Endothelial cell of umbilical vein (primary cell): ENCODE results near the gene PPM1E. TPM values are rescaled to one million over a fixed set of nuclear protein-coding genes. Genes with fewer than 3 reads are reported as not detected.

Experiments
- BruUV-seq: library from RNA; stranded (reverse); fragments of 400-500 nt; replicated peaks from 2 replicates; lab custom pipeline; 2021; lab: Mats Ljungman, UMichigan
- CTCF ChIA-PET: fragments of 300-600, 350-600 bp; sonication (Branson Sonifier 250); formaldehyde crosslinking; loops from one replicate; lab custom pipeline; 2021; ENCODE audit warnings: antibody characterized with exemption, inconsistent platforms; lab: Charles Lee
- POLR2A ChIA-PET: fragments of 300-600, 350-600 bp; sonication (Branson Sonifier 250); formaldehyde crosslinking; loops from one replicate; lab custom pipeline; 2021; ENCODE audit warnings: antibody characterized with exemption, inconsistent platforms; lab: Charles Lee
- DNase-seq: peaks from one replicate; pipeline ENCODE4 v3.0.0-alpha.2; 2011; ENCODE audit warnings: low read depth, low spot score
- FAIRE-seq: peaks from 2 replicates; lab custom pipeline; 2011; peaks lifted over from hg19 to GRCh38; lab: Jason Lieb, UNC
- H2AFZ ChIP-seq: 2 replicates; pipeline ENCODE4 v1.6.0; 2012; ENCODE audit warnings: low read depth, low read length, control low read depth, inconsistent platforms
- H3K27ac ChIP-seq: 2 replicates; pipeline ENCODE4 v1.5.1; 2011; ENCODE audit warnings: low read depth, mild to moderate bottlenecking, control low read depth, low read length, moderate library complexity; ENCODE audit not compliant: insufficient read depth
- H3K27me3 ChIP-seq, 2 experiments: 2 replicates each; pipeline versions ENCODE4 v1.6.0 to v1.6.1; 2011; ENCODE audit warnings: low read length in 2 of 2, mixed read lengths in 1 of 2; ENCODE audit not compliant: control insufficient read depth in 2 of 2, insufficient read depth in 2 of 2
- H3K36me3 ChIP-seq, 2 experiments: 2 replicates in 1 of 2; 3 replicates in 1 of 2; pipeline ENCODE4 v1.5.1; 2011; ENCODE audit warnings: low read length in 2 of 2, mild to moderate bottlenecking in 1 of 2, moderate library complexity in 1 of 2; ENCODE audit not compliant: control insufficient read depth in 2 of 2, insufficient read depth in 2 of 2; ENCODE audit errors: extremely low read depth in 1 of 2
- H3K4me1 ChIP-seq: 3 replicates; pipeline ENCODE4 v1.5.1; 2011; ENCODE audit warnings: mild to moderate bottlenecking, low read length; ENCODE audit not compliant: control insufficient read depth, insufficient read depth; ENCODE audit errors: extremely low read depth
- H3K4me2 ChIP-seq: 2 replicates; pipeline ENCODE4 v1.6.1; 2011; ENCODE audit warnings: low read length, control low read depth, mixed read lengths; ENCODE audit not compliant: insufficient read depth
- H3K4me3 ChIP-seq, 3 experiments: fragments of 200-600 bp in 1 of 3; sonication (generic), shearing (Covaris generic) in 1 of 3; replicated peaks in 1 of 3; 2 replicates each; pipeline ENCODE4 v1.5.1; 2011 to 2016; ENCODE audit warnings: control low read depth in 3 of 3, low read length in 3 of 3, mild to moderate bottlenecking in 2 of 3, inconsistent platforms in 1 of 3, low read depth in 1 of 3, moderate library complexity in 1 of 3; ENCODE audit not compliant: insufficient read depth in 1 of 3
- H3K79me2 ChIP-seq: 2 replicates; pipeline ENCODE4 v1.6.0; 2012; ENCODE audit warnings: low read length, inconsistent platforms; ENCODE audit not compliant: control insufficient read depth, insufficient read depth
- H3K9ac ChIP-seq: replicated peaks from 2 replicates; pipeline ENCODE3; 2011; ENCODE audit warnings: low read length, control low read depth; ENCODE audit not compliant: insufficient read depth; ENCODE audit errors: extremely low read depth
- H3K9me1 ChIP-seq: replicated peaks from 3 replicates; pipeline ENCODE4 v1.6.0; 2011; ENCODE audit warnings: mild to moderate bottlenecking, low read length; ENCODE audit not compliant: control insufficient read depth, insufficient read depth; ENCODE audit errors: extremely low read depth
- H3K9me3 ChIP-seq: replicated peaks from 2 replicates; pipeline ENCODE4 v1.5.1; 2012; ENCODE audit warnings: low read length, inconsistent platforms; ENCODE audit not compliant: control insufficient read depth, insufficient read depth
- H4K20me1 ChIP-seq: replicated peaks from 2 replicates; pipeline ENCODE3; 2011; ENCODE audit warnings: mild to moderate bottlenecking, low read length; ENCODE audit not compliant: control insufficient read depth, insufficient read depth; ENCODE audit errors: extremely low read depth
- EZH2 ChIP-seq: IDR thresholded peaks from 2 replicates; pipeline ENCODE4 v1.6.1; 2012; ENCODE audit warnings: borderline replicate concordance, low read depth, mild to moderate bottlenecking, moderate library complexity, low read length, inconsistent platforms; ENCODE audit not compliant: severe bottlenecking
- FOS ChIP-seq: IDR thresholded peaks from 2 replicates; pipeline ENCODE4 v1.6.1; 2011; ENCODE audit warnings: mild to moderate bottlenecking, low read length, moderate library complexity, borderline replicate concordance; ENCODE audit not compliant: insufficient read depth
- GATA2 ChIP-seq: IDR thresholded peaks from 2 replicates; pipeline ENCODE4 v1.7.0; 2011; ENCODE audit warnings: low read depth, mild to moderate bottlenecking, moderate library complexity, mixed read lengths, low read length; ENCODE audit not compliant: insufficient read length, insufficient read depth
- JUN ChIP-seq: IDR thresholded peaks from 2 replicates; pipeline ENCODE4 v1.6.1; 2011; ENCODE audit warnings: borderline replicate concordance, low read depth; ENCODE audit not compliant: insufficient read length, insufficient read depth
- MYC ChIP-seq: IDR thresholded peaks from one replicate; pipeline ENCODE4 v1.6.1; 2011; ENCODE audit warnings: mild to moderate bottlenecking, low read depth, low read length
- POLR2A ChIP-seq: IDR thresholded peaks from 2 replicates; pipeline ENCODE4 v1.6.1; 2012; ENCODE audit warnings: low read depth, mild to moderate bottlenecking, control low read depth, low read length
- POLR2AphosphoS5 ChIP-seq: IDR thresholded peaks from 2 replicates; pipeline ENCODE4 v1.6.1; 2012; ENCODE audit warnings: low read depth, mild to moderate bottlenecking, control low read depth, low read length, moderate library complexity; ENCODE audit not compliant: insufficient read depth
- dilution Hi-C: fragments of 300-500 bp; cut with MboI; formaldehyde crosslinking; loops from one replicate; pipeline ENCODE4 v1.15.0; 2019; ENCODE audit warnings: low sequenced_read_pairs; ENCODE audit not compliant: extremely low pct_ligation_motif_present
- intact Hi-C: fragments of 100-400 bp; cut with micrococcal nuclease; formaldehyde crosslinking; loops from one replicate; pipeline ENCODE4 v1.10.0; 2022
- polyA plus RNA-seq, 4 experiments: library from polyadenylated mRNA; depleted of rRNA in 3 of 4; stranded (reverse) in 3 of 4; unstranded in 1 of 4; fragments of >200 nt; gene quantifications; 2 replicates each; pipeline versions ENCODE4 v1.2.1 to v1.2.3, GENCODE V29; 2011 to 2012; ENCODE audit warnings: missing spikeins in 1 of 4
- total RNA-seq: library from RNA; stranded (reverse); gene quantifications from 2 replicates; pipeline ENCODE4 v1.2.3, GENCODE V29; 2021
- TF ChIP-seq, protein P1 (sequence below): IDR thresholded peaks from 2 replicates; pipeline ENCODE4 v1.6.1; 2011; ENCODE audit not compliant: insufficient read depth, insufficient read length
- TF ChIP-seq, protein P2 (sequence below), 2 donors: IDR thresholded peaks; 1 replicate in 1 of 2; 2 replicates in 1 of 2; pipeline ENCODE4 v1.5.1; 2011; ENCODE audit warnings: low read length in 2 of 2, mild to moderate bottlenecking in 2 of 2, moderate library complexity in 2 of 2, control low read depth in 1 of 2, inconsistent platforms in 1 of 2, low read depth in 1 of 2; ENCODE audit not compliant: insufficient read depth in 1 of 2; ENCODE audit errors: extremely low read depth in 1 of 2

Gene PPM1E
- total and polyA plus RNA-seq, 2 donors (not counting 3 experiments of a cell fraction or from before 2014, with no cell fraction given) = 0.01 TPM; not detected in 1

DNA sequence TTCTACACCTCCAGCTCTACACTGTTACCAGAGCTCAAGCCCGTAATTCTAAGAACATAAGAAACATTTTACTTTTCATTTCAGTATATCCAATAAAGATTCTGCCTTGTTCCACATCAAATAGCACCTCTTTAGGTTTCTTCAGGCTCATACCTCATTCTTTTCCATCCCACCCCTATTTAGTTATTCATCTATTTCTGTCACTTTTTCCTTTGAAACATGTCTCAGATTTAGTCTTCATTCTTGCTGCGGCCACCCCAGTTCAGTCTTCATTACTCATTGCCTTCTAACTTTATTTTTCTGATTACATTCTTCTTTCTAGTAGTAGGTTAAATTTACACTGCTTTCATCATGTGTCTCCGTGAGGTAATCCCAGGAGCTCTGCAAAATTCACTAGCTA, 33.5 kb downstream of the PPM1E start:
- no TSS peak for BruUV-seq
- DNase-seq (no peak), FAIRE-seq (no peak)
- CTCF ChIA-PET = no interaction called here
- no peaks in the 10 kb centered on the region for H3K36me3 ChIP-seq
- no peaks in the 10 kb centered on the region for H3K9me3 ChIP-seq
- no peak overlapping the region for H3K4me3 ChIP-seq
- H3K79me2 ChIP-seq = no peaks in the 10 kb centered on the region
- no peaks in the 10 kb centered on the region for H4K20me1 ChIP-seq
- H3K27me3 ChIP-seq = no peaks in the 10 kb centered on the region
- POLR2A ChIA-PET = no interaction called here
- dilution Hi-C loops (no loop called here), intact Hi-C loops (no loop called here)
- TF ChIP-seq POLR2A = no peak
- no peak for TF ChIP-seq GATA2
- TF ChIP-seq JUN = no peak
- no peak for TF ChIP-seq FOS
- TF ChIP-seq MYC = no peak
- no peak for TF ChIP-seq EZH2
- TF ChIP-seq, protein P1, sequence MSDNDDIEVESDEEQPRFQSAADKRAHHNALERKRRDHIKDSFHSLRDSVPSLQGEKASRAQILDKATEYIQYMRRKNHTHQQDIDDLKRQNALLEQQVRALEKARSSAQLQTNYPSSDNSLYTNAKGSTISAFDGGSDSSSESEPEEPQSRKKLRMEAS = no peak
- TF ChIP-seq, protein P2, sequence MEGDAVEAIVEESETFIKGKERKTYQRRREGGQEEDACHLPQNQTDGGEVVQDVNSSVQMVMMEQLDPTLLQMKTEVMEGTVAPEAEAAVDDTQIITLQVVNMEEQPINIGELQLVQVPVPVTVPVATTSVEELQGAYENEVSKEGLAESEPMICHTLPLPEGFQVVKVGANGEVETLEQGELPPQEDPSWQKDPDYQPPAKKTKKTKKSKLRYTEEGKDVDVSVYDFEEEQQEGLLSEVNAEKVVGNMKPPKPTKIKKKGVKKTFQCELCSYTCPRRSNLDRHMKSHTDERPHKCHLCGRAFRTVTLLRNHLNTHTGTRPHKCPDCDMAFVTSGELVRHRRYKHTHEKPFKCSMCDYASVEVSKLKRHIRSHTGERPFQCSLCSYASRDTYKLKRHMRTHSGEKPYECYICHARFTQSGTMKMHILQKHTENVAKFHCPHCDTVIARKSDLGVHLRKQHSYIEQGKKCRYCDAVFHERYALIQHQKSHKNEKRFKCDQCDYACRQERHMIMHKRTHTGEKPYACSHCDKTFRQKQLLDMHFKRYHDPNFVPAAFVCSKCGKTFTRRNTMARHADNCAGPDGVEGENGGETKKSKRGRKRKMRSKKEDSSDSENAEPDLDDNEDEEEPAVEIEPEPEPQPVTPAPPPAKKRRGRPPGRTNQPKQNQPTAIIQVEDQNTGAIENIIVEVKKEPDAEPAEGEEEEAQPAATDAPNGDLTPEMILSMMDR (IDR thresholded peaks at IDR 0.05; ENCODE audit: extremely low read depth in 1 of 2, insufficient read depth in 1 of 2, low read depth in 1 of 2, low read length in 2 of 2) = no peak
- no peak for TF ChIP-seq POLR2AphosphoS5
- no peaks in the 10 kb centered on the region for H3K9me1 ChIP-seq
- H3K4me1 ChIP-seq = peaks cover 2% of the 10 kb centered on the region
- H3K27ac ChIP-seq = no peak overlapping the region
- no peak overlapping the region for H2AFZ ChIP-seq
- H3K4me2 ChIP-seq = no peak overlapping the region
- H3K9ac ChIP-seq = no peak overlapping the region
